HepG2 (cell line): Measurements from ENCODE around the gene CACNB4. TPM values are rescaled to one million over a fixed set of nuclear protein-coding genes. Genes with fewer than 3 reads are reported as not detected.
A peak's percentile ranks its signal among the peaks of the same experiment; 100 is the strongest.

Experiments used
- ATRX ChIP-seq: sonication (generic); formaldehyde crosslinking; IDR thresholded peaks from 2 replicates; pipeline ENCODE4 v1.4.0; 2020; ENCODE audit warnings: missing genetic modification reagents, borderline replicate concordance
- CEBPG ChIP-seq: IDR thresholded peaks from 2 replicates; pipeline ENCODE4 v1.6.1; 2016
- CENPX ChIP-seq: sonication (generic); formaldehyde crosslinking; IDR thresholded peaks from 2 replicates; pipeline ENCODE4 v1.9.0; 2021; ENCODE audit warnings: mild to moderate bottlenecking, missing genetic modification reagents, moderate library complexity
- CSRNP1 ChIP-seq: sonication (generic); formaldehyde crosslinking; IDR thresholded peaks from 2 replicates; pipeline ENCODE4 v1.8.1; 2023; ENCODE audit warnings: mild to moderate bottlenecking, missing genetic modification reagents
- MYPOP ChIP-seq: sonication (generic); formaldehyde crosslinking; IDR thresholded peaks from 2 replicates; pipeline ENCODE4 v1.8.1; 2023; ENCODE audit warnings: mild to moderate bottlenecking, moderate library complexity, missing genetic modification reagents
- ONECUT2 ChIP-seq: sonication (generic); formaldehyde crosslinking; IDR thresholded peaks from 2 replicates; pipeline ENCODE4 v1.4.0; 2020; ENCODE audit warnings: missing genetic modification reagents
- SP5 ChIP-seq: IDR thresholded peaks from 2 replicates; pipeline ENCODE4 v1.6.1; 2016; ENCODE audit warnings: low read depth, borderline replicate concordance
- SRF ChIP-seq: IDR thresholded peaks from 2 replicates; pipeline ENCODE4 v1.6.1; 2011; ENCODE audit warnings: mild to moderate bottlenecking, low read depth, low read length, moderate library complexity
- TEAD2 ChIP-seq: sonication (generic); formaldehyde crosslinking; IDR thresholded peaks from 2 replicates; pipeline ENCODE4 v1.9.0; 2021; ENCODE audit warnings: missing genetic modification reagents
- ZGPAT ChIP-seq: IDR thresholded peaks from 2 replicates; pipeline ENCODE4 v1.6.1; 2016; ENCODE audit warnings: mild to moderate bottlenecking
- ZNF263 ChIP-seq: sonication (generic); formaldehyde crosslinking; IDR thresholded peaks from 2 replicates; pipeline ENCODE4 v1.4.0; 2020; ENCODE audit warnings: missing genetic modification reagents
- ZNF331 ChIP-seq: sonication (generic); formaldehyde crosslinking; IDR thresholded peaks from 2 replicates; pipeline ENCODE4 v1.4.0; 2020; ENCODE audit warnings: missing genetic modification reagents
- ZNF530 ChIP-seq: sonication (generic); formaldehyde crosslinking; IDR thresholded peaks from 2 replicates; pipeline ENCODE4 v1.5.0; 2020; ENCODE audit warnings: low read depth, mild to moderate bottlenecking, missing genetic modification reagents
- ZNF570 ChIP-seq: sonication (generic); formaldehyde crosslinking; IDR thresholded peaks from 2 replicates; pipeline ENCODE4 v1.4.0; 2020; ENCODE audit warnings: mild to moderate bottlenecking, missing genetic modification reagents, borderline replicate concordance
- ZNF709 ChIP-seq: sonication (generic); formaldehyde crosslinking; IDR thresholded peaks from 2 replicates; pipeline ENCODE4 v1.5.0; 2020; ENCODE audit warnings: mild to moderate bottlenecking, missing genetic modification reagents
- polyA plus RNA-seq, 8 experiments: library from polyadenylated mRNA; depleted of rRNA in 3 of 8; stranded (reverse) in 7 of 8; unstranded in 1 of 8; fragments of >200 nt; fragmentation: Illumina TruSeq in 4 of 8; extraction: Trizol in 4 of 8; gene quantifications; 2 replicates each; pipeline versions ENCODE4 v1.2.1 to v1.2.3, GENCODE V29; 2011 to 2016; ENCODE audit warnings: low read depth in 4 of 8, missing spikeins in 1 of 8, mixed read lengths in 1 of 8; ENCODE audit not compliant: insufficient read depth in 1 of 8
- total RNA-seq, 5 experiments: library from RNA; depleted of rRNA; stranded (reverse); fragments of >200 nt; fragmentation: Illumina TruSeq; extraction: Trizol; gene quantifications; 2 replicates each; pipeline ENCODE4 v1.2.3, GENCODE V29; 2016; ENCODE audit warnings: low read depth in 1 of 5
- TF ChIP-seq, protein P1 (sequence below): sonication (generic); formaldehyde crosslinking; IDR thresholded peaks from 2 replicates; pipeline ENCODE4 v1.8.0; 2022; ENCODE audit warnings: low read depth, missing genetic modification reagents
- TF ChIP-seq, protein P2 (sequence below): sonication (generic); formaldehyde crosslinking; IDR thresholded peaks from 2 replicates; pipeline ENCODE4 v1.4.0; 2020; ENCODE audit warnings: missing genetic modification reagents
- TF ChIP-seq, protein P3 (sequence below): sonication (generic); formaldehyde crosslinking; IDR thresholded peaks from 2 replicates; pipeline ENCODE4 v1.4.0; 2020; ENCODE audit warnings: missing genetic modification reagents
- TF ChIP-seq, protein P4 (sequence below): sonication (generic); formaldehyde crosslinking; IDR thresholded peaks from 2 replicates; pipeline ENCODE4 v1.5.0; 2020; ENCODE audit warnings: missing genetic modification reagents, mild to moderate bottlenecking, borderline replicate concordance

CACNB4 gene
- total and polyA plus RNA-seq, 2 of the 13 experiments (the other 11 are each of a cell fraction or from before 2014, with no cell fraction given), result 5.1 to 14.3 TPM

GRCh38 chr2:151828143-151828889 lies 270.5 kb downstream of the CACNB4 start, which contains the start of gene ARL5A (continued):
- TF ChIP-seq MYPOP (CRISPR knock-in tag) (peak; percentile 85), CSRNP1 (no peak), CEBPG (CRISPR knock-in tag) (peak; percentile 18; the same call in 1 of the 2 replicates), ZNF263 (peak; percentile 99), SP5 (CRISPR knock-in tag) (peak; percentile 48; the same call in 1 of the 2 replicates), ZNF570 (CRISPR knock-in tag) (no peak; the same call in 1 of the 2 replicates), SRF (peak; percentile 17; the same call in 1 of the 2 replicates), ZNF530 (CRISPR knock-in tag) (no peak), ATRX (CRISPR knock-in tag) (no peak), ZNF331 (CRISPR knock-in tag) (peak; percentile 91), CENPX (no peak), ZGPAT (CRISPR knock-in tag) (peak; percentile 86), ONECUT2 (CRISPR knock-in tag) (no peak), TEAD2 (CRISPR knock-in tag) (no peak), ZNF709 (CRISPR knock-in tag) (peak; percentile 98)
- TF ChIP-seq, protein P1, sequence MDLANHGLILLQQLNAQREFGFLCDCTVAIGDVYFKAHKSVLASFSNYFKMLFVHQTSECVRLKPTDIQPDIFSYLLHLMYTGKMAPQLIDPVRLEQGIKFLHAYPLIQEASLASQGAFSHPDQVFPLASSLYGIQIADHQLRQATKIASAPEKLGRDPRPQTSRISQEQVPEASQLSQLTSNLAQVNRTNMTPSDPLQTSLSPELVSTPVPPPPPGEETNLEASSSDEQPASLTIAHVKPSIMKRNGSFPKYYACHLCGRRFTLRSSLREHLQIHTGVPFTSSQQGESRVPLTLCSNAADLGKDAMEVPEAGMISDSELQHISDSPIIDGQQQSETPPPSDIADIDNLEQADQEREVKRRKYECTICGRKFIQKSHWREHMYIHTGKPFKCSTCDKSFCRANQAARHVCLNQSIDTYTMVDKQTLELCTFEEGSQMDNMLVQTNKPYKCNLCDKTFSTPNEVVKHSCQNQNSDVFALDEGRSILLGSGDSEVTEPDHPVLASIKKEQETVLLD (CRISPR knock-in tag), result peak; percentile 73; the same call in 1 of the 2 replicates
- TF ChIP-seq, protein P2, sequence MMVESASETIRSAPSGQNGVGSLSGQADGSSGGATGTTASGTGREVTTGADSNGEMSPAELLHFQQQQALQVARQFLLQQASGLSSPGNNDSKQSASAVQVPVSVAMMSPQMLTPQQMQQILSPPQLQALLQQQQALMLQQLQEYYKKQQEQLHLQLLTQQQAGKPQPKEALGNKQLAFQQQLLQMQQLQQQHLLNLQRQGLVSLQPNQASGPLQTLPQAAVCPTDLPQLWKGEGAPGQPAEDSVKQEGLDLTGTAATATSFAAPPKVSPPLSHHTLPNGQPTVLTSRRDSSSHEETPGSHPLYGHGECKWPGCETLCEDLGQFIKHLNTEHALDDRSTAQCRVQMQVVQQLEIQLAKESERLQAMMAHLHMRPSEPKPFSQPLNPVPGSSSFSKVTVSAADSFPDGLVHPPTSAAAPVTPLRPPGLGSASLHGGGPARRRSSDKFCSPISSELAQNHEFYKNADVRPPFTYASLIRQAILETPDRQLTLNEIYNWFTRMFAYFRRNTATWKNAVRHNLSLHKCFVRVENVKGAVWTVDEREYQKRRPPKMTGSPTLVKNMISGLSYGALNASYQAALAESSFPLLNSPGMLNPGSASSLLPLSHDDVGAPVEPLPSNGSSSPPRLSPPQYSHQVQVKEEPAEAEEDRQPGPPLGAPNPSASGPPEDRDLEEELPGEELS (CRISPR knock-in tag), result peak; percentile 52; the same call in 1 of the 2 replicates
- TF ChIP-seq, protein P3, sequence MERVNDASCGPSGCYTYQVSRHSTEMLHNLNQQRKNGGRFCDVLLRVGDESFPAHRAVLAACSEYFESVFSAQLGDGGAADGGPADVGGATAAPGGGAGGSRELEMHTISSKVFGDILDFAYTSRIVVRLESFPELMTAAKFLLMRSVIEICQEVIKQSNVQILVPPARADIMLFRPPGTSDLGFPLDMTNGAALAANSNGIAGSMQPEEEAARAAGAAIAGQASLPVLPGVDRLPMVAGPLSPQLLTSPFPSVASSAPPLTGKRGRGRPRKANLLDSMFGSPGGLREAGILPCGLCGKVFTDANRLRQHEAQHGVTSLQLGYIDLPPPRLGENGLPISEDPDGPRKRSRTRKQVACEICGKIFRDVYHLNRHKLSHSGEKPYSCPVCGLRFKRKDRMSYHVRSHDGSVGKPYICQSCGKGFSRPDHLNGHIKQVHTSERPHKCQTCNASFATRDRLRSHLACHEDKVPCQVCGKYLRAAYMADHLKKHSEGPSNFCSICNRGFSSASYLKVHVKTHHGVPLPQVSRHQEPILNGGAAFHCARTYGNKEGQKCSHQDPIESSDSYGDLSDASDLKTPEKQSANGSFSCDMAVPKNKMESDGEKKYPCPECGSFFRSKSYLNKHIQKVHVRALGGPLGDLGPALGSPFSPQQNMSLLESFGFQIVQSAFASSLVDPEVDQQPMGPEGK (CRISPR knock-in tag), result peak; percentile 73
- TF ChIP-seq, protein P4, sequence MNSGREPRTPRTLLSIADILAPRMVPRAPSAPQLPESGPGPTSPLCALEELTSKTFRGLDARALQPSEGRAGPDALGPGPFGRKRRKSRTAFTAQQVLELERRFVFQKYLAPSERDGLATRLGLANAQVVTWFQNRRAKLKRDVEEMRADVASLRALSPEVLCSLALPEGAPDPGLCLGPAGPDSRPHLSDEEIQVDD (CRISPR knock-in tag), result peak; percentile 68; the same call in 1 of the 2 replicates
